ENCODE data around the gene MMP28. TPM values are rescaled to one million over a fixed set of nuclear protein-coding genes. Genes with fewer than 3 reads are reported as not detected.

The MMP28 gene
- total and polyA plus RNA-seq, 2 of the 4 experiments (the other 2 are of a cell fraction) = 0.18 TPM; not detected in 1

DNA sequence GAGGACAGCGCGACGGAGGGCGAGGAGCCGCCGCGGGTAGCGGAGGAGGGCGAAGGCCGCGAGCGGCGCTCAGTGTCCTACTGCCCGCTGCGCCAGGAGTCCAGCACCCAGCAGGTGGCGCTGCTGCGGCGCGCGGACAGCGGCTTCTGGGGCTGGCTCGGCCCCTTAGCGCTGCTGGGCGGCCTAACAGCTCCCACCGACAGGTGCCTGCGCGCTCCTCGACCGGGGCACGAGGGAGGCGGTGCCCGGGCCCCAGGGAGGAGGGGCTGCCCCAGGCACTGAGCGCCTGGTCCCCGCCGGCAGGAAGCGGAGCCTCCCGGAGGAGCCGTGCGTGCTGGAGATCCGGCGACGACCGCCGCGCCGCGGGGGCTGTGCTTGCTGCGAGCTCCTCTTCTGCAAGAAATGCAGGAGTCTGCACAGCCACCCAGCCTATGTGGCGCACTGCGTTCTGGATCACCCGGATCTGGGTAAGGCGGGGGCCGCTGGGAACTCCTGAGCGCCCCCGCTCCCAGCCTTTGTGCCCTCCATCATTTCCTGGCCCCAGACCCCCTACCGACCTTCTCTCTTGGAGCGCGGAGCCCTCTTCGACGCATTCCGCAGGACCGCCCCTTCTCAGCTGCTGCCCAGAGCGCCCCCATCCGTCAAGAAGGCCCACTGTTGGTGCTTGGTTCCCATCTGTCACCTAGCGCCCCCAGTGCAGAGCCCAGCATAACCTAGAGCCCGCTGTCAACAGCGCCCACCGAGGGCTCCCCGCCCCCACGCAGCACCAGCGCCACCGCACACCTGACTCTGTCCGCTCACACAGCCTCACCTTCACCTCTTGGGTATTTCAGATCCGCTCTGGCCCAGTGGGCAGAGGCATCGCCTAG lies 31.1 kb downstream of the MMP28 start:
- no peak overlapping the region for H4K91ac ChIP-seq (ENCODE audit: insufficient read depth, low read depth, low read length)
- H2BK5ac ChIP-seq (ENCODE audit: low read depth, low read length, poor library complexity, severe bottlenecking) = no peak overlapping the region
- ATAC-seq (ENCODE audit: low read depth) (peak; percentile 98), DNase-seq (peak; percentile 74)
- H3K27me3 ChIP-seq (ENCODE audit: control insufficient read depth, insufficient read depth, low read length) = peaks cover 29% of the 10 kb centered on the region
- H3K56ac ChIP-seq (ENCODE audit: extremely low read depth, insufficient read depth, low read length) = no peak overlapping the region
- peak overlapping the region; percentile 35 for H3K4me3 ChIP-seq (ENCODE audit: insufficient read depth, low read depth, low read length)
- peak overlapping the region; percentile 93 for H2AFZ ChIP-seq (replicated peaks; ENCODE audit: low read length, poor library complexity)
- H3K4ac ChIP-seq (ENCODE audit: low read depth, low read length) = no peak overlapping the region
- no peak overlapping the region for H3K23ac ChIP-seq (ENCODE audit: low read depth, low read length)
- no TSS peak for BruUV-seq (replicated peaks)
- H4K20me1 ChIP-seq (ENCODE audit: insufficient read depth, low read length) = peaks cover 8% of the 10 kb centered on the region; the same call in 1 of the 2 replicates
- no peak overlapping the region; the same call in 1 of the 2 replicates for H3K27ac ChIP-seq (ENCODE audit: insufficient read depth, low read length)
- in situ Hi-C loops (cut with MboI; ENCODE audit: low sequenced_read_pairs) (loop anchor here (5.0 kb wide), 1 partner anchor 43 kb away; the partner anchor contains the start of gene TAF15), dilution Hi-C loops (cut with HindIII; ENCODE audit: low sequenced_read_pairs, unreplicated experiment) (no loop called here), intact Hi-C loops (cut with micrococcal nuclease) (loop anchor here (1.0 kb wide), 1 partner anchor 40 kb away; no protein-coding TSS in a partner anchor)
- peak overlapping the region; percentile 85 for H2AK9ac ChIP-seq (replicated peaks; ENCODE audit: low read depth, low read length, poor library complexity)
- peak overlapping the region; percentile 95 for H3K4me2 ChIP-seq (ENCODE audit: low read depth, low read length)
- 5% methylated on average over 56 of the region's 75 CpGs; no CpG with 5 or more reads in 1 of the 2 experiments for WGBS, 2 experiments (ENCODE audit: extremely low coverage in 2 of 2, insufficient read length in 1 of 2)
- H4K5ac ChIP-seq (ENCODE audit: low read depth, low read length) = no peak overlapping the region
- no peak overlapping the region for H2BK15ac ChIP-seq (ENCODE audit: low read depth, low read length)
- ChIA-PET CTCF (interaction anchor here (0.5 to 2.6 kb wide), 25 partner anchors 9 to 456 kb away, joined by 3 to 34 read pairs (median 6); partner anchors contain the start of genes MMP28 and TAF15), POLR2A (ENCODE audit: unreplicated experiment) (no interaction called here)
- no peaks in the 10 kb centered on the region for H3K79me1 ChIP-seq (ENCODE audit: low read depth in 1 of 2, low read length in 2 of 2)
- H3K4me1 ChIP-seq (ENCODE audit: control insufficient read depth, insufficient read depth, low read length) = peaks cover 3% of the 10 kb centered on the region
- H3K18ac ChIP-seq (ENCODE audit: low read depth, low read length) = no peak overlapping the region
- no peak overlapping the region for H2AK5ac ChIP-seq (ENCODE audit: low read depth, low read length)
- no peak overlapping the region for H2BK20ac ChIP-seq (ENCODE audit: low read depth, low read length)
- H3K9me1 ChIP-seq (ENCODE audit: insufficient read depth, low read length) = no peaks in the 10 kb centered on the region
- no peaks in the 10 kb centered on the region for H3K36me3 ChIP-seq (ENCODE audit: control insufficient read depth, insufficient read depth, low read length)
- H3K9me3 ChIP-seq (ENCODE audit: control insufficient read depth, insufficient read depth, low read length) = no peaks in the 10 kb centered on the region
- no peak overlapping the region for H2BK120ac ChIP-seq (ENCODE audit: low read depth, low read length)
- H3K14ac ChIP-seq (replicated peaks; ENCODE audit: low read depth, low read length) = no peak overlapping the region
- H3K9ac ChIP-seq (ENCODE audit: low read depth, low read length) = peak overlapping the region; percentile 71; the same call in 1 of the 2 replicates
- H4K8ac ChIP-seq (ENCODE audit: low read depth in 2 of 2, low read length in 2 of 2) = no peak overlapping the region
- TF ChIP-seq MAFK (IDR thresholded peaks at IDR 0.05; ENCODE audit: low read depth, low read length) (no peak), SMC3 (IDR thresholded peaks at IDR 0.05; ENCODE audit: low read depth, low read length) (peak; percentile 89), RCOR1 (IDR thresholded peaks at IDR 0.05; ENCODE audit: insufficient replicate concordance, low read length) (peak; percentile 97), CHD1 (IDR thresholded peaks at IDR 0.05; ENCODE audit: low read depth, low read length) (no peak), POLR2A (IDR thresholded peaks at IDR 0.05; ENCODE audit: low read depth, low read length) (no peak), MXI1 (IDR thresholded peaks at IDR 0.05; ENCODE audit: borderline replicate concordance, low read depth, low read length) (no peak), CEBPB (IDR thresholded peaks at IDR 0.05; ENCODE audit: low read depth, low read length) (no peak), BHLHE40 (IDR thresholded peaks at IDR 0.05; ENCODE audit: low read depth, low read length) (no peak), RFX5 (IDR thresholded peaks at IDR 0.05; ENCODE audit: low read depth, low read length) (no peak), RAD21 (IDR thresholded peaks at IDR 0.05; ENCODE audit: low read length) (peak; percentile 92), MAZ (IDR thresholded peaks at IDR 0.05; ENCODE audit: borderline replicate concordance, low read depth, low read length) (peak; percentile 69; the same call in 1 of the 2 replicates), NFE2L2 (IDR thresholded peaks at IDR 0.05; ENCODE audit: low read depth, low read length) (no peak), FOS (IDR thresholded peaks at IDR 0.05; ENCODE audit: low read depth, low read length) (no peak)
- TF ChIP-seq, protein P1, sequence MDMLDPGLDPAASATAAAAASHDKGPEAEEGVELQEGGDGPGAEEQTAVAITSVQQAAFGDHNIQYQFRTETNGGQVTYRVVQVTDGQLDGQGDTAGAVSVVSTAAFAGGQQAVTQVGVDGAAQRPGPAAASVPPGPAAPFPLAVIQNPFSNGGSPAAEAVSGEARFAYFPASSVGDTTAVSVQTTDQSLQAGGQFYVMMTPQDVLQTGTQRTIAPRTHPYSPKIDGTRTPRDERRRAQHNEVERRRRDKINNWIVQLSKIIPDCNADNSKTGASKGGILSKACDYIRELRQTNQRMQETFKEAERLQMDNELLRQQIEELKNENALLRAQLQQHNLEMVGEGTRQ (IDR thresholded peaks at IDR 0.05; ENCODE audit: low read depth, low read length) = no peak
- TF ChIP-seq, protein P2, sequence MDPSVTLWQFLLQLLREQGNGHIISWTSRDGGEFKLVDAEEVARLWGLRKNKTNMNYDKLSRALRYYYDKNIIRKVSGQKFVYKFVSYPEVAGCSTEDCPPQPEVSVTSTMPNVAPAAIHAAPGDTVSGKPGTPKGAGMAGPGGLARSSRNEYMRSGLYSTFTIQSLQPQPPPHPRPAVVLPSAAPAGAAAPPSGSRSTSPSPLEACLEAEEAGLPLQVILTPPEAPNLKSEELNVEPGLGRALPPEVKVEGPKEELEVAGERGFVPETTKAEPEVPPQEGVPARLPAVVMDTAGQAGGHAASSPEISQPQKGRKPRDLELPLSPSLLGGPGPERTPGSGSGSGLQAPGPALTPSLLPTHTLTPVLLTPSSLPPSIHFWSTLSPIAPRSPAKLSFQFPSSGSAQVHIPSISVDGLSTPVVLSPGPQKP (IDR thresholded peaks at IDR 0.05; ENCODE audit: borderline replicate concordance, low read depth, low read length) = no peak

Measured in IMR-90 (cell line).